IPS-18c (cell line): ENCODE results near the gene ZBTB7C.

Source experiments
- H3K4me3 ChIP-seq: 2 replicates; pipeline ENCODE4 v1.7.0; 2013; ENCODE audit warnings: low read depth, mild to moderate bottlenecking, low read length, moderate library complexity; ENCODE audit not compliant: insufficient read depth
- H3K9me3 ChIP-seq: one replicate; pipeline ENCODE4 v1.6.1; 2013; ENCODE audit warnings: mild to moderate bottlenecking, low read length, moderate library complexity; ENCODE audit not compliant: control insufficient read depth, insufficient read depth

Gene ZBTB7C

GRCh38 chr18:48428475-48429177 lies 19.4 kb upstream of the ZBTB7C start:
- no peaks in the 10 kb centered on the region for H3K9me3 ChIP-seq
- H3K4me3 ChIP-seq, result no peak overlapping the region

DNA sequence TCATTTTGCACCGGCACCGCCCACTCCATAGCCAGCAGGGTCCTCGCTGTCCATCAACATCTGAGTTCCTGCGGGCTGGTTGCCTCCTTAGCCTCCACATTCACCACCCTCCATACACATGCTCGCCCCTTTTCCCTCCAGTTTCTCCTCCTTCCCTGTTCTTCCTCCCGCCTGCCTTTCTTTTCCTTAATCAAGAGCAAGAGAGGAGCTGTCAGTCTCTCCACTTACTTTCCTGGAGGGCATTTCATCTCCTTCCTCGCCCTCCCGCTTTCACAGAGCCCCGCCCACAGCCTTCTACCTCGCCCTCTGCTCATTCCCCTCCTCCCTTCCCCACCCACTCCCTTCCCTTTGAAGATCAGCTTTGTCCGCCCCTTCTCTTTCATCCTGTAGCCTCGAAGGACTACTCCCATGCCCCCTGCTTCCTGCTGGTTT lies 13.8 kb upstream of the ZBTB7C start:
- H3K9me3 ChIP-seq, result no peaks in the 10 kb centered on the region
- peak overlapping the region; percentile 38; the same call in 1 of the 2 replicates for H3K4me3 ChIP-seq

DNA sequence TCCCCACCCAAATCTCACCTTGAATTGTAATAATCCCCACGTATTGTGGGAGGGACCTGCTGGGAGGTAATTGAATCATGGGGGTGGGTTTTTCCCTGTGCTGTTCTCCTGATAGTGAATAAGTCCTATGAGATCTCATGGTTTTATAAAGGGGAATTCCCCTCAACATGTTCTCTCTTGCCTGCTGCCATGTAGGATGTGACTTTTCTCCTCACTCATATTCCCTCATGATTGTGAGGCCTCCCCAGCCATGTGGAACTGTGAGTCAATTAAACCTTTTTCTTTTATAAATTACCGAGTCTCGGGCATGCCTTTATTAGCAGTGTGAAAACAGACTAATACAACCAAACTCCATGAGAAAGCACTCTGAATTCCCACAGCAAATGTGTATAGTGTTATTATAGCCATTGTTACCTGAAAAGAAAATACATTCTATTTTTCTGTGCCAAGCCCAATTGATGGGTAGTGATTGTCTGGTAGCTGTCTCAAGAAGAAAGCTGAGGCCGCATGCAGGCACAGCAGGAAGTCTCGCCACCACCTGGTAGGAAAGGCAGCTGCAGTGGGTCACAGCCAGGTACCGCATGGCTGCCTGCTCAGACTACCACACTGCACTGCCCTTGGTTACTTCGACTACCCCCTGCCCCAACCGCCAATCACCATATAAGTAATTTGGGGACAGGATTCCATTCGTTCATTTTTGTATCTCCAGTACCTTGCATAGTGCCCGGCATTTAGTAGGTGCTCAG lies 10.3 kb upstream of the ZBTB7C start:
- H3K9me3 ChIP-seq, result no peaks in the 10 kb centered on the region

GRCh38 chr18:48418539-48419276 lies 9.5 kb upstream of the ZBTB7C start:
- no peaks in the 10 kb centered on the region for H3K9me3 ChIP-seq

More for the DNA sequence above, 10.3 kb upstream of the ZBTB7C start:
- no peak overlapping the region for H3K4me3 ChIP-seq

DNA sequence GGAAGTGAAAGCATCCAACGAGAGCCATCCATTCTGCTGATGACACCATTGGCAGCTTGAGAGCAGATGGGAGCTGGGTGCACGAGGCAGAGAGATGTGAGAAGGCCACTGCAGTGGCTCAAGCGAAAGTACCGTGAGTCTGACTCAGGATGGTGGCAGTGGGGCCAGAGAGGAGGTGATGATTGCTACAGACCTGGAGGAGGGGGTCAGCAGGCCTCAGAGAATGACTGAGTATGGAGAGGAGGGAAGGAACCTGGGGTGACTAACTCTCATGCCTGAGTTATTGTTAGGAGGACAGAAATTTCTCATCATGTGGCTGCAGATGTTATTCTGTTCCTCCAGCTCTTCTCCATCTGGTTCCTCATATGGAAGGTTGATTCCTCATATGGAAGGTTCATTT lies 8.8 kb upstream of the ZBTB7C start:
- H3K4me3 ChIP-seq, result no peak overlapping the region
- no peaks in the 10 kb centered on the region for H3K9me3 ChIP-seq

More at GRCh38 chr18:48418539-48419276, 9.5 kb upstream of the ZBTB7C start:
- no peak overlapping the region for H3K4me3 ChIP-seq

DNA sequence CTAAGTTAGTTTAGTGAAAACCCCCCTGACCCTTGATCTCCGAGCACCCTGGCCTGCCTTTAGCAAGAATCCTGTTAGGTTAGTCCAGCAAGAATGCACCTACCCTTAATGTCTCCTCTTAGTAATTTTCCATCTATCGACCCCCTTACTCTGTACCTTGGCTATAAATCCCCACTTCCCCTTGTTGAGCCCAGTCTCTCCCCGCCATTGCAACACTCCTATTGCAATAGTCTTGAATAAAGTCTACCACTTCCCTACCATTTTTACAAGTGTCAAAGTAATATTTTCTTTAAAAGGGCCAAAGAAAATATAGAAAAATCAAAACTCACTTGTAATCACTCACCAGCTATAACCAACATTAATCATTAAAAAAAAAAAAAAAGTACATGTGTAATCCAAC lies 4.2 kb upstream of the ZBTB7C start:
- no peak overlapping the region for H3K4me3 ChIP-seq
- H3K9me3 ChIP-seq, result no peaks in the 10 kb centered on the region

DNA sequence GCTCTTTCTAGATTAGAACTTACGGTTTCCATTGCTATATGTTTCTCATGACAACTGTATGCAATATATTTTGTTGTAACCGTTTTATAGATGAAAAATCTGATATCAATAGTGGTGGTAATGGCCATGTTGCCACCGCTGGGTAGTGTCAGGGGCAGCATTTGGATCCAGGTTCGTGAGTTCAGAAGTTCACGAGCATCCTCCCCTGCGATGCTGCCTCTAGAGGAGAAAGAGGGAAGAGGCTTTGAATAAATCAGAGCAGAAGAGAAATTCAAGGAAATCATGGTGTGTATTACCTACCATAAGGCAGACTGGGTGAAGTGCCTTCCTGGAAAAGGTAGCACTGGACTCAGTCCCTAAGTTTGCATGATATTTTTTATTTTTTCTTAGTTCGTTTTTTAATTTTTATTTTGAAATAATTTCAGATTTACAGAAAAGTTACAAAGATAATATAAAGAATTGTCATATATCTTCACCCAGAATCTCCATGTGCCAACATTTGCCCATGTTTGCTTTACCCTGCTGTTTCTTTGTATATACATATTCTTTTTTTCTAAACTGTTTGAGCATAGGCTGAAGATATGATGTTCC lies 3.3 kb upstream of the ZBTB7C start:
- no peaks in the 10 kb centered on the region for H3K9me3 ChIP-seq
- H3K4me3 ChIP-seq, result no peak overlapping the region

GRCh38 chr18:48410095-48410920 lies 1.1 kb upstream of the ZBTB7C start:
- no peaks in the 10 kb centered on the region for H3K9me3 ChIP-seq
- peak overlapping the region; percentile 70 for H3K4me3 ChIP-seq

DNA sequence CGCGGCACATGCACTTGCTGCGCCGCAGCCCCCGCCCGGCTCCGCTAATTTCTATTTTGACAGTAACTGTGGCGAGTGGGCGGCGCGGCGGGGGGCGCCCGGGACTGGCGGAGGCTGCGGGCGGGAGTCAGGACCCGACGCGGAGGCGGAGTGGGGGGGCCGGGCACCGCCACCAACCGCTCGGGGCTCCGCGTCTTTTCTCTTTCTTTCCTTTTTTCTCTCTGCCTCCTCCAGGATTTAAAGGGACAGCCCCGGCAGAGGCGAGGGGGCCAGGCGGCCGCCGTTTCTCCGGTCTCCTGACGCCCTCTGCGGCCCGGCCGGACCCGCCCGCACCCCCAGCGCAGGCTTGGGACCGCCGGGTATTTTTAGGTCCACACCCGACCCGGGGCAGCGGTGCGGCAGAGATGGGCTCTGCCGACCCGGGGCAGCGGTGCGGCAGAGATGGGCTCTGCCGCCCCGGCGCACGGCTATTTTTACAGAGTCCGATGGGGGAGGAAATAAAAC lies 460 bp upstream of the ZBTB7C start:
- H3K4me3 ChIP-seq, result peak overlapping the region; percentile 70

GRCh38 chr18:48408111-48408726 lies 964 bp downstream of the ZBTB7C start:
- H3K9me3 ChIP-seq, result no peaks in the 10 kb centered on the region
- peak overlapping the region; percentile 54 for H3K4me3 ChIP-seq

More for the DNA sequence above, 460 bp upstream of the ZBTB7C start:
- H3K9me3 ChIP-seq, result no peaks in the 10 kb centered on the region

DNA sequence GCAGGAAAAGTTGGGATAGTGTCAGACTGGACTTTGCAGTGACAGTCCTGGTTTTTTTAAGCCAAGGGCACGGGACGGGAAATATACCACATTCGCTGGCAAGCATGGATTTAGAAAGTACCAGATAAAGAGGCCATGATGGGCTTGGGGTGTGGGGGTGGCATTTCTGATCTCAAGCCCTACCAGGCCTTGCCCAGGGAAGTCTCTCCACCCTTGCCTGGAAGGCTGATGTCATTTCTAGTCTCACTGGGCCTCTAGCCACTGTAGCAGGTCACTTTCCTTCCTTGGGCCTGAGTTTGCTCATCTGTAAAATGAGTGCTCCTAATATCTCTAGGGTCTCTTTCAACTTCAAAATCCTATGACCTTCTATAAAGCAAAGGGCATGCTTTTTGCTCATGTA lies 1.8 kb downstream of the ZBTB7C start:
- Histone ChIP-seq H3K4me3 (no peak overlapping the region; the same call in 1 of the 2 replicates), H3K9me3 (no peaks in the 10 kb centered on the region)

GRCh38 chr18:48405978-48406377 lies 3.2 kb downstream of the ZBTB7C start:
- H3K4me3 ChIP-seq, result no peak overlapping the region
- no peaks in the 10 kb centered on the region for H3K9me3 ChIP-seq

DNA sequence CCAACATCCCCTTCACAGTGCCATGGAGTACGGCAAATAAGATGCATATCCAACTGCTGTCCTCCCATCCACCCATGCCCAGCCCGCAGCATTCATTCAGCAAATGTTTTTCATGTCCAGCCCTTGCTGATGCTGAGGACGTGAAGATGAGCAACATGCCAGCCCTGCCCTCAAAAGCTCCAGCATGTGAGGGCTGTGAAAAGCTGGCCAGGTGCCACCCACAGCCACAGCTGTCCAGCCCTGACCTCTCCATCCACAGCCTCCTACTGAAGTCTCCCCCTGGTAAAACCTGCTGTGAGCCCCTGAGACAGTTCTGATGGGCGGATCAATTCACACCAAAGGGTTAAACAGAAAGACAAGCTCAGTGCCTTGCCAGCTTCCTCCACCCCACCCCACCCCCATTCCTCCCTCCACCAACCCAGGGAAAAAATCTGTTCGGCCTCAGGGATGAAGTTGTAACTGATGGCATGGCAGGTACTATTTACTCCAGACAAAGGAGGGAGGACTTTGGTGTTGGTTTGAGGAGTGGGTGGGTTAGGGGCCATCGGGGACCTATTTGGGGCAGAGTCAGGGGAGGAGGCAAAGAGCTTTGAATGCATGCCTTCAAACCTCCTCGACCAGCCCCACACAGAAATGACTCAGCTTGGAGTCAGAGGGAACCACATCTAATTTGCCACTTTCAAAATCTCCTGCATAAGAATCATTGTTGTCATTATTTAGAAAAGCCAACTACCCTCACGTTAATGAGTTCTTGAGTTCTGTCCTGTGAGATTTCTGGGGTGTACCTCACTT lies 4.3 kb downstream of the ZBTB7C start:
- H3K4me3 ChIP-seq, result no peak overlapping the region
- no peaks in the 10 kb centered on the region for H3K9me3 ChIP-seq

GRCh38 chr18:48402953-48403352 lies 6.2 kb downstream of the ZBTB7C start:
- Histone ChIP-seq H3K4me3 (no peak overlapping the region), H3K9me3 (no peaks in the 10 kb centered on the region)

GRCh38 chr18:48399303-48400075 lies 9.7 kb downstream of the ZBTB7C start:
- no peaks in the 10 kb centered on the region for H3K9me3 ChIP-seq
- no peak overlapping the region for H3K4me3 ChIP-seq
